HepG2 (cell line): ENCODE measurements around the gene PDK3.

ENCODE experiments used
- CBFB ChIP-seq: sonication (generic); formaldehyde crosslinking; IDR thresholded peaks from 2 replicates; pipeline ENCODE4 v1.4.0; 2020; ENCODE audit warnings: missing genetic modification reagents
- CTCF ChIP-seq: sonication (generic); formaldehyde crosslinking; IDR thresholded peaks from 2 replicates; pipeline ENCODE4 v1.5.0; 2020; ENCODE audit warnings: mild to moderate bottlenecking, missing genetic modification reagents, moderate library complexity
- EZH2 ChIP-seq: conservative IDR thresholded peaks from 2 replicates; pipeline ENCODE4 v1.6.1; 2012; ENCODE audit warnings: mild to moderate bottlenecking, low read depth, low read length, moderate library complexity
- HOMEZ ChIP-seq: IDR thresholded peaks from 2 replicates; pipeline ENCODE4 v1.6.1; 2016; ENCODE audit warnings: low read depth
- JUNB ChIP-seq: sonication (generic); formaldehyde crosslinking; IDR thresholded peaks from 2 replicates; pipeline ENCODE4 v1.8.0; 2022; ENCODE audit warnings: missing genetic modification reagents, mild to moderate bottlenecking, borderline replicate concordance
- POLR2A ChIP-seq, 2 experiments: IDR thresholded peaks; 2 replicates each; pipeline ENCODE4 v1.6.1; 2011; ENCODE audit warnings: low read depth in 2 of 2, low read length in 2 of 2, mild to moderate bottlenecking in 1 of 2, moderate library complexity in 1 of 2; ENCODE audit not compliant: insufficient read depth in 1 of 2
- STAG1 ChIP-seq: sonication (generic); formaldehyde crosslinking; IDR thresholded peaks from 2 replicates; pipeline ENCODE4 v1.4.0; 2020; ENCODE audit warnings: missing genetic modification reagents
- ZBTB10 ChIP-seq: sonication (generic); formaldehyde crosslinking; IDR thresholded peaks from 2 replicates; pipeline ENCODE4 v1.4.0; 2020; ENCODE audit warnings: missing genetic modification reagents, borderline replicate concordance
- ZBTB33 ChIP-seq: sonication (generic); formaldehyde crosslinking; IDR thresholded peaks from 2 replicates; pipeline ENCODE4 v1.4.0; 2020; ENCODE audit warnings: missing genetic modification reagents
- ZNF17 ChIP-seq: sonication (generic); formaldehyde crosslinking; IDR thresholded peaks from 2 replicates; pipeline ENCODE4 v1.5.0; 2020; ENCODE audit warnings: mild to moderate bottlenecking, missing genetic modification reagents
- ZNF362 ChIP-seq: sonication (generic); formaldehyde crosslinking; IDR thresholded peaks from 2 replicates; pipeline ENCODE4 v1.4.0; 2020; ENCODE audit warnings: missing genetic modification reagents, mild to moderate bottlenecking, borderline replicate concordance

- no peak for TF ChIP-seq CTCF (CRISPR knock-in tag)
- no peak for TF ChIP-seq ZNF17
- TF ChIP-seq STAG1 (CRISPR knock-in tag) = no peak
- TF ChIP-seq ZNF362 = no peak
- no peak for TF ChIP-seq EZH2
- TF ChIP-seq ZBTB33 (CRISPR knock-in tag) = no peak
- TF ChIP-seq POLR2A (IDR thresholded peaks at IDR 0.05; ENCODE audit: insufficient read depth in 1 of 2, low read depth in 2 of 2, low read length in 2 of 2) = no peak
- no peak for TF ChIP-seq JUNB (CRISPR knock-in tag)
- peak; percentile 37; the same call in 1 of the 2 replicates for TF ChIP-seq HOMEZ
- TF ChIP-seq ZBTB10 (CRISPR knock-in tag) = no peak
- no peak for TF ChIP-seq CBFB (CRISPR knock-in tag)
Observed at GRCh38 chrX:24494647-24495075, 29.6 kb downstream of the PDK3 start.
